NCI-H82 (cell line): ENCODE data around the gene GSTA1.
"Not testable (repeated sequence)": the region's sequence is repeated elsewhere in the genome, so short reads cannot be mapped to it uniquely, and the experiment has no call there.

Source experiments
- DNase-seq: peaks from one replicate; lab custom pipeline; 2025; lab: John Stamatoyannopoulos, UW

Gene GSTA1

DNA sequence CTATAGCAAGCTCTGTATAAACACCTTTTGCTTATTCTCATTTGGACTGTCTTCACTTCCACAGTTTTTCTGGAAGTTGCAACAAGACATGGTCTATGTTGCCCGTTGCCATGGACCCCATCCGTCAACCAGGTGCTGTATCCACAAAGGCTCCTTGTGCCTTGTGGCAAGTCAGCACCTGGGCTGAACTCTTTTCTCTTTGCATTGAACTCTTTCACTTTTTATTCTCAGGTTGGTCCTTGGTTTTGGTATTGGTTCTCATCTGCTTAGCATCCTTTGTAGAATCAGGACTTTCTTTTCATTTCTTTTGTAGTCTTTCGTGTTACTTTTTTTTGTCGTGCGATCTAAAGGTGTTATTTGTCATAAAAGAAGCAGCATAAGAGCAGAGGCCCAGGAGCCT lies 5.0 kb upstream of the GSTA1 start:
- DNase-seq: no peak

DNA sequence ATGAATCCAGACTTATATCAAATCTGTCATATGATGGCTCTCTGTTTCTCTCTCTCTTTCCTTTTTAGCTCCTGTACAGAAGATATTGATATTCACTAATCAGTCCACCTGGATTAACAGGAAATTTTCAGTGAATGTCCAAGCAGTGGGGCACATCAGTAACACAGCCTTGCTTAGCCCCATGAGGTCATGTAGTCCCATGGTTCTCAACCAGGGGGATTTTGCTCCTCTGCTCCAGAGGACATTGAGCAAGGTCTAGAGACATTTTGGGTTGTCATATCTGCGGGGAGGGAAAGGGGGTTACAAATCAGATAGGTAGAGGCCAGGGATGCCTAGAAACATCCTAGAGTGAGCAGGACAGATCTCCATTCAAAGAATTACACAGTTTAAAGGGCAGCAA lies 810 bp downstream of the GSTA1 start:
- no peak for DNase-seq

DNA sequence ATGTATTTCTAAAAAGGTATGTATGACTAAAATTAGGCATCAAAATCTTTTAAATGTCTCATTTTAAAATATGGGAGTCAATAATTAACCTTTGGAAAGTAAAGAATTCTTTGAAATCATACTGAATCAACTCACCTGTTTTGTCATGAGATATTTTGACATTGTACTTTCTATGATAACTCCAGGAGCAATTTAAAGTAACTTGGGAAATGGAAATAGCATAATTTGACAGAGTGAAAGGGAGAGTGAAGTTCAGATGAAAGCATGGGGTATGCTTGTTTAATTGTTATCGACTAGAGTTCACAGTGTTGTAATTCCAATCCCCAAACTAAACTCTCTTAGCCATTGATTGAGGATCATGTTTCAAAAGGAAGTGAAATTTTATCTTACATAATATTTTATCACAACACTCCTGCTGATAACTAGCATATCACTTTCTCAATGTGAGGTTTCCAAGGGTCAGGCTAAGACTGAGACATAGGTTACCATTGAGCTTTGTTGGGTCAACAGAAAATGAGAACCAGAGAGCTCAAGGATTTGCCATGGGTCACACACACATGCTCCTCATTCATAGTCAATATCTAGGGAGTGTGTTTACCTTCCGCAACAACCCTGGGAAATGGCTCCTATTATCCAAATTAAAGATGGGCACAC lies 2.3 kb downstream of the GSTA1 start:
- DNase-seq: no peak

DNA sequence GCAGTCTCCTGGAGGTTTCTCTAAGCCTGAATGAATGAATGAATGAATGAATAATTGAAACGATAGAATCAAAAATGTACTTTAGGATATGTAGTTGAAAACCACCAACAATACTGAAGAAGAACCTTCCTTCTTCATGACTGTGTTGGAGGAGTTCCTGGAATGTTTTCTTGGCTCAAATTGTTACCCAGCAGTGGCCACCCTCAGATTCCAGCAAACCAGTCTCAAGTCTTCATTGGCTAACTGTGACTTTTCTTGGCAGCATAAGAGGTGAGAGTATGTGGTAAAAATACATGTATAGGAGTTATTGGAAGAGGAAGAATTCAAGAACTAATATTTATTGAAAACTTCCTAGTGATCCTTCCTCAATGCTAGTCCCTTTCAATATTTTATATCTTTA lies 4.3 kb downstream of the GSTA1 start:
- not testable (repeated sequence) for DNase-seq

DNA sequence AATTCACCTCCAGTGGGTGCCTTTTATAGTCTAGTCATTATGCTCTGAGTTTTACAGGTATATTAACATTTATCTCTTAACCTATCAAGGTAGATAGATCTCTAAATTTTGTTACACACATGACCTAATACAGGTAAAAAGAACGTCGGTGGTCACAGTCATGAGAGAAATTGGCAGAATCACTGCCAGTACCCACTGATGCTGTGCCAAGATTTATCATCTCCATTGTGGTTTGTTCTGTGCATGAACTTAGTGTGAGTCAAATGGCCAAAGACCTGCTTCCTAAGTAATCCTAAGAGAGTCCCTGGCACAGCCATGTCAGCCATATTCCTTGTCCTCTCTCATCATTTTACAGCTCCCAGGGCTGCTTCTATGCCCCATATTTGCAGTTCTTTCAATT lies 9.2 kb downstream of the GSTA1 start:
- DNase-seq: not testable (repeated sequence)

DNA sequence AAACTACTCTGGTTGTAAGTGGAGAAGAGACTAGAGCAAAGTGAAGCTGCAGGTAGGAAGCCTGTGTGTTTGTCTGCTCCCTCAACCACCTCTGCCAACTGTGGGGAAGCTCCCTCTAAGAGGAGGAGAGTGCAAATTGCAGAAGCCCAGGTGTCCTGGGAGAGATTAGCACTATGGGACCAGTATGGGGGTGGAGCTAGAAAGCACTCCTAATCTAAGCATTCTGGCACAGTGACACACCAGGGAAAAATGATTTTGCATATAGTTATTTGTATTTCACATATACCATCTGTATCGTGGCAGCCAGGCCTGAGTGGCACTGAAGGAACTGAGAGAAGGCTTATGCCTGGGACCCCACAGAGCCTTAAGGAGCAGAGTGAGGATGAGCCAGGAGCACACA lies 12.8 kb downstream of the GSTA1 start:
- no peak for DNase-seq

DNA sequence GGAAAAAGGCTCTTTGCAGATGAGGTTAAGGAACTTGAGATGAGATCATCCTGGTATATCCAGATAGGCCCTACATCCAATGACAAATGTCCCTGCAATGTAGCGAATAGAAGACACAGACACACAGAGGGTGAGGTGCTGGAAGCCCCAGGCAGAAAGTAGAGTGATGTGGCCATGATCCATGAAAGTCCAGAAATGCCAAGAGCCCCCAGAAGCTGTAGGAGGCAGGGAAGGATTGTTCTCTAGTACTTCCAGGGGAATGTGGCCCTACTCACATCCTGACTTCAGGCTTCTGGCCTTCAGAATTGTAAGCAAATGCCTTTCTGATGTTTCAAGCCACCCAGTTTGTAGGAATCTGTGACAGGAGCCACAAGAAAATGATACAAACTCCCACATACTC lies 14.0 kb downstream of the GSTA1 start:
- DNase-seq: not testable (repeated sequence)

DNA sequence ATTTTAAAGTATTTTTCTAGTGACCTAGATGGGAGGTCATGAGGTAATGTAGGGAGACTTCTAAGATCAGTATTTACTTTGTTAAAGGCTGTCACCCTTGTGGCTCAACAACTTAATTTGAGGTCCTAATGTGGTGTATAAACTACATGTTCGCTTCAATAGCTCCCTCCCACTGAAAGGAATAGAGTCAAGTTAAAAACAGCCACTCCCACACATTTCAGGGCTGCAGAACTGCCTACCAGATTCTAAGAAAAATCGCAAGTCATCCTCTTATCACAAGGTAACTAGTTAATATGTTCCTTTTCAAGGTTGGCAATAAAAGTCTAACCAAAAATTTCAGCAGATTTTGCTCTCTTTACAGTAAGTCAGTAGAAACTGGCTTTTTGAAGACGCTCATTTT lies 15.1 kb downstream of the GSTA1 start:
- no peak for DNase-seq

DNA sequence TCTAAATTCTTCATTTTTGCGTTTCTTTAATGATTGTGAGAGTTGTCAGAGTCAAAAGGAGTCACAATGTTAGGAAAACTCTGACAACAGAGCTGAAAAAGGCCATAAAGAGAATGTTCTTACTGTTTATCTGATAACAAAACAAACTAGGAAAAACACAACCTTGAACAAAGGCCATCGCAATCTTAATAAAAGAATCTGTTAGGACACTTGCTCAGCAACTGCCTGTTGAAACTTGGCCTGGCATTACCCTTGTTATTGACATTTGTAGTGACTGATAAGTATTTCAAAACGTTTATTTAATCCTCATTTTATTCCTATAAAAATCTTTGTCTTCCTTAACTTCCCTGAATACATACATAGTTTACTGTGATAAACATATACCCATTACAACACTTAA lies 15.7 kb downstream of the GSTA1 start:
- no peak for DNase-seq

DNA sequence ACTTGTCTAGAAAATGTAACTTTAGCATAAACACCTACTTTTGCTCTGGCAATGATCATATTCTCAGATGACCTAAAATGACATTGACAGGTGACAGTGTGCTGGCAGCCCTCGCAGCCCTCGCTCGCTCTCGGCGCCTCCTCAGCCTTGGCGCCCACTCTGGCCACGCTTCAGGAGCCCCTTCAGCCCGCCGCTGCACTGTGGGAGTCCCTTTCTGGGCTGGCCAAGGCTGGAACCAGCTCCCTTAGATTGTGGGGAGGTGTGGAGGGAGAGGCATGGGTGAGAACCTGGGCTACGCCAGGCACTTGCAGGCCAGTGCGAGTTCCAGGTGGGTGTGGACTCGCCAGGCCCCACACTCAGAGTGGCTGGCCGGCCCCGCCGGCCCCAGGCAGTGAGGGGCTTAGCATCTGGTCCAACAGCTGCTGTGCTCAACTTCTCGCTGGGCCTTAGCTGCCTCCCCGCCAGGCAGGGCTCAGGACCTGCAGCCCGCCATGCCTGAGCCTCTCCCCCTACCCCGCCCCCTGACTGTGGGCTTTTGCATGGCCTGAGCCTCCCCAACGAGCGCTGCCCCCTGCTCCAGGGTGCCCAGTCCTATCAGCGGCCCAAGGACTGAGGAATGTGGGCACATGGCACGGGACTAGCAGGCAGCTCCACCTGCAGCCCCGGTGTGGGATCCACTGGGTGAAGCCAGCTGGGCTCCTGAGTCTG lies 17.2 kb downstream of the GSTA1 start:
- no peak for DNase-seq

DNA sequence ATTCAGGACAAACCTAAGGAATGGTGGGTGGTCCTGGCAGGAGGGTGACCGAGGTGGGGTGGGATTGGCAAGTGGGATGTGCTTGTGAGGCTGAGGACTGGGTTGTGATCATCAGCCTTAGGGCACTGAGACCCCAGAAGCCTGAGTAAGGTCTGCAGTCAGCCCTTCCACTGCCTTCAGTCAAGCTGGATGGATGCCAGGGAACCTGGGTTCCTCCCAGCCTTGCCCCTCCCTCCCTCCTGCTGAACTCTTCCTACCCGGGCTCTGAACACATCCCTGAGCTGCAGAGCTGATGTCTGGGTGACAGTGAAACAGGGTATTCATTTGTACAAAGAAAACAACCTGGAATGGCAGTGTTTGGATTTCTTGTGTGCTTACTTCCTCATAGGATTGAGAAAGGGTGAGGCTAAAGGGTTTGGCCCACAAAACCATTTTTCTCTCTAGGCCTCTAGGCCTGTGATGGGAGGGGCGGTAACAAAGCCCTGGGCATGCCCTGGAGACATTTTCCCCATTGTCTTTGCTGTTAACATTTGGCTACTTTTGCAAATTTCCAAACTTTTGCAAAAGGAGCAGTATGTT lies 20.8 kb downstream of the GSTA1 start:
- not testable (repeated sequence) for DNase-seq

DNA sequence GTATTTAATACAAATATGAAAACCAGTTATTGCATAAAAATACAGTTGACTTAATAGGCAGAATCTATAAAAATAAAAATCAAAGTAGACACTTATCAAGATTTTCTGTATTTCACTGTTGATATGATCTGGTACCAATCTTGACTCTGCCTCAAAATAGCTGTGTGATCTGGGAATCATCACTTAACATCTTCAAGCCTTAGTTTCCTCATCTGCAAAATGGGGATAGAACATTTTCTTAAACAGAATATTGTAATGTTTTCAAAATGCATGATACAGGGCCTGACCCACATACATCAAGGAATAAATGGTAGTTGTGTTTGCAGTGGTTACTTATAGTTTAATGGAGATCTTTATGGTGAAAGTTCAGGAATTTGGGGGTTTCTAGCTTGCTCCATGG lies 21.4 kb downstream of the GSTA1 start:
- DNase-seq: not testable (repeated sequence)

DNA sequence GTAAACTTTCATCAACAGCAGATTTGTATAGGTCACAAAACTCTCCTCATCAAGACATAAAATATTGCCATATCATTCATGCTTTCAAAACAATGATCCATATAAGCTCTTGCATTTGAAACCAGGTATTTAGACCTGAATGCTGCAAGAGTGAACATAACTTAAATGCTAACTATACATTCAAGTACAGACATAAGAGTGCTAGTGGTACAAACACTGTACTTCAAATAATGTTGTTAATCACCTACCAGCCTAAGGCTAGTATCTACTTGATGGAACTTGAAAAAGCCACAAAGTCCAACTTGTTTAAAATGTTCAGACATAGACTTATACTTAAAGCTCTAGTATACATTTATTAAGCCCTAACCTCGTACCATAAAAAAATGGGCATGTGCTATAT lies 24.4 kb downstream of the GSTA1 start:
- DNase-seq: no peak

DNA sequence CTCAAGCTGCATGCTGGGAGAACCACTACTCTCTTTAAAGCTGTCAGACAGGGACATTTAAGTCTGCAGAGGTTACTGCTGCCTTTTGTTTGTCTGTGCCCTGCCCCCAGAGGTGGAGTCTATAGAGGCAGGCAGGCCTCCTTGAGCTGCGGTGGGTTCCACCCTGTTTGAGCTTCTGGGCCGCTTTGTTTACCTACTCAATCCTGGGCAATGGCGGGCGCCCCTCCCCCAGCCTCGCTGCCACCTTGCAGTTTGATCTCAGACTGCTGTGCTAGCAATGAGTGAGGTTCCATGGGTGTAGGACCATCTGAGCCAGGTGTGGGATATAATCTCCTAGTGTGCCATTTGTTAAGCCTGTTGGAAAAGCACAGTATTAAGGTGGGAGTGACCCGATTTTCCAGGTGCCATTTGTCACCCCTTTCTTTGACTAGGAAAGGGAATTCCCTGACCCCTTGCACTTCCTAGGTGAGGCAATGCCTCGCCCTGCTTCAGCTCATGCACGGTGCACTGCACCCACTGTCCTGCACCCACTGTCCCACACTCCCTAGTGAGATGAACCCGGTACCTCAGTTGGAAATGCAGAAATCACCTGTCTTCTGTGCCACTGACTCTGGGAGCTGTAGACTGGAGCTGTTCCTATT lies 26.8 kb downstream of the GSTA1 start:
- DNase-seq: not testable (repeated sequence)

DNA sequence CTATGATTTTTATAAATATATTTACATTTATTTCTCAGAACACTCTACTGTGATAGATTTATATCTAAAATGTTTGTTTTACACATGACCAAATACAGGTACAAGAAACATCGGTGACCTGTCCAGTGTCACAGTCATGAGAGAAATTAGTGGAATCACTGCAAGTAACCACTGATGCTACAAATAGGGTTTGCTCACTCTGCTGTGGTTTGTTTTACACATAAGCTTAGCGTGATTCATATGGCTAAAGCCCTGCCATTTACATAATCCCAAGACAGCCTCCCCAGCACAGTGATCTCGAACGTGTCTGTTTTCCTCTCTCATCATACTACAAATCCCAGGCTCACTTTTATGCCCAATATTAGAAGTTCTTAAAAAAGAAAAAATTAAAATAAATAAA lies 34.2 kb downstream of the GSTA1 start:
- DNase-seq: peak; percentile 63

DNA sequence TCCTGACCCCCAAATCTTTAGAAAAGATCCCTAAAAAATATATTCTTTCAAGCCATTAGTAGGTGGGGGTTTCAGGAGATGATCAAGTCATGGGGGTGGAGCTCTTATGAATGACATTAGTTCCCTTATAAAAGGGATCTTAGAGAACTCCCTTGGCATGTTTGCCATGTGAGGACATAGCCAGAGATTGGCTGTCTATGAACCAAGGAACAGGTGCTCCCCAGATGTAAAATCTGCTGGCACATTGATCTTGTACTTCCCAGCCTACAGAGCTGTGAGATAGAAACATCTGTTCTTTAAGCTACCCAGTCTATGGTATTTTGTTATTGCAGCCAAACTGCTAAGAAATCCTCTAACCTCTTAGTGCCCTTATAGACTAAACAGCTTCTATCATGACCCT lies 36.0 kb downstream of the GSTA1 start:
- DNase-seq: not testable (repeated sequence)

DNA sequence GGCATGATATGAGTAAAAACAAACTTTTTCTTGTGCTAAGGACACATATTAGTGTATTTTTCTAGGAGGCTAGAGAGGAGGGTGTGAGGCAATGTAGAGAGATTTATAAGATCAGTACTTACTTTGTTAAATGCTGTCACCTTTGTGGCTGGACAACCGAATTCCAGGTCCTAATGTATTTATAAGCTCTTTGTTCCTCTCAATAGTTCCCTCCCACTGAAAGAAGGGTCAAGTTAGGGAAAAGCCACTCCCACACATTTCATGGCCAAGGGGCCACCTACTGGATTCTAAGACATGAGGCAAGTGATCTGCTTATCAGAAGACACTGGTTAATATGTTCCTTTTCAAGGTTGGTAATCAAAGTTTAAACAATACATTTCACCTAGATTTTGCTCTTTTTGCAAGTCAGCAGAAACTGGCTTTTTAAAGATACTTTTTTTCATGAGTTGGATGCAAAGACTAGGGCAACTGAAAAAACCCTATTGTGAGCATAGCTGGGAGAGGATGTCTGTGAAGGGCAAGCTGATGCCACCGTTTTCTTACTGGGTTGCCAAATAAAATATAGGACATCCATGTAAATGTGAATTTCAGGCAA lies 40.2 kb downstream of the GSTA1 start, which contains the start of gene GSTA2:
GSTA2 (minus strand) TSS at position 154 of the 595 bp plus-strand sequence. CDS start 5,528 bp downstream, outside the sequence.
- DNase-seq: peak; percentile 53

DNA sequence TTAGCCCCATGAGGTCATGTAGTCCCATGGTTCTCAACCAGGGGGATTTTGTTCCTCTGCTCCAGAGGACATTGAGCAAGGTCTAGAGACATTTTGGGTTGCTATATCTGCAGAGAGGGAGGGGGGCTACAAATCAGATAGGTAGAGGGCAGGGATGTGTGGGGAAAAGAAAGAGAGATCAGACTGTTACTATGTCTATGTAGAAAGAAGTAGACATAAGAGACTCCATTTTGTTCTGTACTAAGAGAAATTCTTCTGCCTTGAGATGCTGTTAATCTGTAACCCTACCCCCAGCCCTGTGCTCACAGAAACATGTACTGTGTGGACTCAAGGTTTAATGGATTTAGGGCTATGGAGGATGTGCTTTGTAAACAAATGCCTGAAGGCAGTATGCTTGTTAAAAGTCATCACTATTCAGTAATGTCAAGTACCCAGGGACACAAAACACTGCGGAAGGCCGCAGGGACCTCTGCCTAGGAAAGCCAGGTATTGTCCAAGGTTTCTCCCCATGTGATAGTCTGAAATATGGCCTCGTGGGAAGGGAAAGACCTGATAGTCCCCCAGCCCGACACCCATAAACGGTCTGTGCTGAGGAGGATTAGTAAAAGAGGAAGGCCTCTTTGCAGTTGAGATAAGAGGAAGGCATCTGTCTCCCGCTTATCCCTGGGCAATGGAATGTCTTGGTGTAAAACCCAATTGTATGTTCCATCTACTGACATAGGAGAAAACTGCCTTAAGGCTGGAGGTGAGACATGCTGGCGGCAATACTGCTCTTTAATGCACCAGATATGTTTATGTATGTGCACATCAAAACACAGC lies 41.7 kb downstream of the GSTA1 start:
- DNase-seq: peak; percentile 71

DNA sequence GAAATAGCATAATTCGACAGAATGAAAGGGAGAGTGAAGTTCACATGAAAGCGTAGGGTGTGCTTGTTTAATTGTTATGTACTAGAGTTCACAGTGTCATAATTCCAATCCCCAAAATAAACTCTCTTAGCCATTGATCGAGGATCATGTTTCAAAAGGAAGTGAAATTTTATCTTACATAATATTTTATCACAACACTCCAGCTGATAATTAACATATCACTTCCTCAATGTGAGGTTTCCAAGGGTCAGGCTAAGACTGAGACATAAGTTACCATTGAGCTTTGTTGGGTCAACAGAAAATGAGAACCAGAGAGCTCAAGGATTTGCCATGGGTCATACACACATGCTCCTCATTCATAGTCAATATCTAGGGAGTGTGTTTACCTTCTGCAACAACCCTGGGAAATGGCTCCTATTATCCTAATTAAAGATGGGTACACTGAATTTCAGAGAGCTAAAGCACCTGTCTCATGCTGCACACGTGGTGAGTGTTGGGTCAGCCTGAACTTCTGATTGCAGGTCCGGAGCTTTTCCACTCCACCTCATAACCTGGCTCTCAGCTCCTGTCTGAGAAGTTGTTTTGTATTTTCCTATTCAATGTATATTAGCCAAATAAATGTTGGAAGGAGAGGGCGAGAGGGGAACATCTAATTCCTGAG lies 43.4 kb downstream of the GSTA1 start:
- DNase-seq: no peak

DNA sequence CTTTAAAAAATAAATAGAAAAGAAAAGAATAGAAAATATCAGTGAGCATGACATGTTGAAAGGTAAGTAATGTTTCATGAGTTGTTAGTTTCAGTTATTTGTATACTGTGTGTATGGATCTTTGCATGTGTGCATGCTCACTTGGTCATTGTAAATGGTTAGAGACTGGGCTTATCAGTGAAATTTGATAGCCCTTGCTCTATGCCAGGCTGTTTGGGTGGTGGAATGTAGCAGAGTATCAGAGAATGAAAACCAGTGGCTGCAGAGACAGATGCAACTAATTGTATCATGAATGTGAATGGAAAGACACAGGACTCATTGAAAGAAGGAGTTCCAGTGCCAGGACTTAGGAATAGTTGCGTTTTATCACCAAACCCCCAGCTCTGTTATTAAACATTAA lies 44.5 kb downstream of the GSTA1 start:
- DNase-seq: no peak
